Heart left ventricle (tissue), 13 donors: ENCODE measurements around the gene PIM3.

Experiments
- CTCF ChIP-seq, 12 donors: fragments of 200-600 bp; sonication (generic) in 4 of 12; IDR thresholded peaks; one replicate each; pipeline versions ENCODE4 v1.5.0 to v1.8.0; 2018 to 2022; ENCODE audit warnings: antibody characterized with exemption in 12 of 12, mild to moderate bottlenecking in 5 of 12
- POLR2A ChIP-seq, 2 donors: fragments of 450-650 bp; IDR thresholded peaks; one replicate each; pipeline ENCODE4 v1.6.1; 2017; ENCODE audit warnings: antibody characterized with exemption in 2 of 2, mild to moderate bottlenecking in 2 of 2, moderate library complexity in 2 of 2
- donor health status: ischemic (EF 13 %, LVEDD 7.1; RV severe dilation, severe dysfunction).
- donor health status: DM: no; HTN: yes; CAD: no.
- donor health status: DM: no; HTN: no; CAD: no.
- donor health status: ischemic (EF 25% LVEDD 6.9; RV normal size, moderate dysfunction).
- donor health status: ischemic (EF 25% LVEDD 5.7; RV mildly dilated, moderate dysfunction).
- donor health status: ischemic (EF 35%, LVEDD 5.7; RV mildly dilated, moderate dysfunction).
- donor health status: nonischemic (EF 11% LVEDD 7.7; RV severe dilation, severe dysfunction).
- donor health status: DM: yes; HTN: yes; CAD: no.
- donor health status: PGD.
- donor health status: ischemic (EF 29% LVEDD 5.4; RV normal size, mild dysfunction).
- donor health status: nonischemic (EF 23%, LVEDD 6.1; RV moderate dilation, normal function).

DNA sequence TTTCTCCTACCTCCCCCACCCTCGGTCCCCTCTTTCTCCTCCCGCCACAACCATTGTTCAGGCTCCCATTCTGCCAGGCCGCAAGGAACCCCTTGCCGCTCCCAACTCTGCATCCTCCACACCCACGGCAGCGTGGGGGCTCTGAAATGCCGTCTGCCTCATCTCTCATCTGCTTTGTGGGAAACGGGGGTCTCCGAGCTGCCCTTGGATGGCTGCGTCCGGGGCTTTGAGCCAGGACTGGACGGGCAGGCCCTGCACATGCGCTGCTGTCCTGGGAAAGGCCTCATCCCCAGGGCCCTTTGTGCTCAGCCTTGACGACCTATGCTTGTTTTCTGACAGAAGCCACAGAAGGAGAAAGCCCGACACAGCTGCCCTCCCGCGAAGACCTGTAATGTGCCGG lies 33.7 kb upstream of the PIM3 start:
- TF ChIP-seq POLR2A (IDR thresholded peaks at IDR 0.05) (no peak), CTCF (IDR thresholded peaks at IDR 0.05) (no peak)
